ENCODE measurements around the gene SAE1. TPM values are rescaled to one million over a fixed set of nuclear protein-coding genes. Genes with fewer than 3 reads are reported as not detected.

The SAE1 gene
- total and polyA plus RNA-seq, 8 donors = 16.2 to 373 (median 43.5) TPM

DNA sequence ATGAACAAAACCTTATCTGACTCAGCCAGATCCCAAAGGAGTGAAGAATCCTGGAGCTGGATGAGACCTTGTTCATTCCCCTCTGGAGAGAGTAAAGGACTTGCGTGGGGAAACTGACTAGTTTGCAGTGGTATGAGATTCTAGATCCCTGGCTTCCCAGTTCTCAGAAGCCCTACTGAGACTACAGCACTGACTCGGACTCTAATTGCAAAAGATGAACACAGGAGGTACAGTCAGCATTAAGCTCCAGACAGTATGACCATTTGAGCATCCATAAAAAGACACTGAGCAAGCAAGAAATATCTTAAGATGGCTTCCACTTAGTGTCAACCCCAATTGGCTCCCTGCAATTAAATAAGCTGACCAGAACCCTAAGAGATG lies 23.8 kb upstream of the SAE1 start:
- no peak overlapping the region for H3K4me3 ChIP-seq
- H3K27me3 ChIP-seq = no peaks in the 10 kb centered on the region
- intact Hi-C loops (cut with DNase I; ENCODE audit: low total_unique reads) = no loop called here
- no peaks in the 10 kb centered on the region for H3K9me3 ChIP-seq
- H3K27ac ChIP-seq = peak overlapping the region; percentile 83 to 100 (median 100)
- no peak for DNase-seq
- WGBS, 5 donors = 61 to 85% (median 75%) methylated on average over 2 of the region's 2 CpGs
- TF ChIP-seq, protein P1, sequence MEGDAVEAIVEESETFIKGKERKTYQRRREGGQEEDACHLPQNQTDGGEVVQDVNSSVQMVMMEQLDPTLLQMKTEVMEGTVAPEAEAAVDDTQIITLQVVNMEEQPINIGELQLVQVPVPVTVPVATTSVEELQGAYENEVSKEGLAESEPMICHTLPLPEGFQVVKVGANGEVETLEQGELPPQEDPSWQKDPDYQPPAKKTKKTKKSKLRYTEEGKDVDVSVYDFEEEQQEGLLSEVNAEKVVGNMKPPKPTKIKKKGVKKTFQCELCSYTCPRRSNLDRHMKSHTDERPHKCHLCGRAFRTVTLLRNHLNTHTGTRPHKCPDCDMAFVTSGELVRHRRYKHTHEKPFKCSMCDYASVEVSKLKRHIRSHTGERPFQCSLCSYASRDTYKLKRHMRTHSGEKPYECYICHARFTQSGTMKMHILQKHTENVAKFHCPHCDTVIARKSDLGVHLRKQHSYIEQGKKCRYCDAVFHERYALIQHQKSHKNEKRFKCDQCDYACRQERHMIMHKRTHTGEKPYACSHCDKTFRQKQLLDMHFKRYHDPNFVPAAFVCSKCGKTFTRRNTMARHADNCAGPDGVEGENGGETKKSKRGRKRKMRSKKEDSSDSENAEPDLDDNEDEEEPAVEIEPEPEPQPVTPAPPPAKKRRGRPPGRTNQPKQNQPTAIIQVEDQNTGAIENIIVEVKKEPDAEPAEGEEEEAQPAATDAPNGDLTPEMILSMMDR (IDR thresholded peaks at IDR 0.05) = no peak
- TF ChIP-seq POLR2A (IDR thresholded peaks at IDR 0.05) (no peak), POLR2AphosphoS5 (IDR thresholded peaks at IDR 0.05) (no peak), EP300 (IDR thresholded peaks at IDR 0.05) (no peak)
- H3K4me1 ChIP-seq = peaks cover 42 to 81% (median 61%) of the 10 kb centered on the region in 4 donors
- H3K36me3 ChIP-seq = peaks cover 0 to 8% (median 0%) of the 10 kb centered on the region in 4 donors

DNA sequence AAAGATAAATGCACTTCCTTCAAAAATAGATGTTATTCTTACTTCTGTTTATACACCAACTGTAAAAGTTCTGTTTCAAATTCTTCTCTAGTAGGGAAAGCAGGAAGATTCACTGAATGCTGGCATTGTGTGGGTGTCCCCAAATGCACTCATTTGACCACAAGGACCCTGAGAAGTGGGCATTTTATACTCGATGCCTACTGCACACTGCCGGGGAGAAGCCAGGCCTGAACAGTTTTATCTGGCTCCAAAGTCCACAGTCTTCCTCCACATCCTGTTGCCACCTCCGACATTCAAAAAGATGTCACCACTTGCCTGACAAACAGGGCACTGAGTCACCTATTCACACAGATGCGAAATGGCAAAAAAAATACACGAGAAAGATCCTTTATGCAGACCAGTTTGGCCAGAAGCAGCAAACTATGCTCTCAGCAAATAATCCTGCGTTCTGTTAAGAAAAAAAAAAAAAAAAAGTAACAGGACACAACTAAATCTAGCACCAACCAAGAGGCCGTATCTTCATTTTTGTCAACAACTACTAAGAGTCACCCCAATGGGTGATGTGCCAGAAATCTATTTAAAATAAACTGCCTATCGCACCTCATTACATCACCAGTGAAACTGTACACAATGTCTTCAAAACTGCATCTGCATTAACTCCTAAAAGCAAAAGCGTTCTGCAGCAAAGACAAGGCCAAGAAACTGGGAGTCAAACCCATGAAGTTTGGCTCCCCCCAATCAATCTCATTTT lies 23.3 kb upstream of the SAE1 start:
- WGBS, 5 donors = 13 to 25% (median 17%) methylated on average over 9 of the region's 9 CpGs
- H3K27me3 ChIP-seq = no peaks in the 10 kb centered on the region
- H3K4me1 ChIP-seq = peaks cover 42 to 76% (median 58%) of the 10 kb centered on the region in 4 donors
- TF ChIP-seq POLR2AphosphoS5 (IDR thresholded peaks at IDR 0.05) (peak in 2 of 3 donors; percentile 15 to 51), POLR2A (IDR thresholded peaks at IDR 0.05) (no peak)
- peak overlapping the region; percentile 83 to 100 (median 100) for H3K27ac ChIP-seq
- peaks cover 0 to 8% (median 0%) of the 10 kb centered on the region in 4 donors for H3K36me3 ChIP-seq
- H3K4me3 ChIP-seq = no peak overlapping the region
- no peaks in the 10 kb centered on the region for H3K9me3 ChIP-seq
- peak; percentile 32 to 74 for DNase-seq
- intact Hi-C loops (cut with DNase I; ENCODE audit: low total_unique reads) = no loop called here

DNA sequence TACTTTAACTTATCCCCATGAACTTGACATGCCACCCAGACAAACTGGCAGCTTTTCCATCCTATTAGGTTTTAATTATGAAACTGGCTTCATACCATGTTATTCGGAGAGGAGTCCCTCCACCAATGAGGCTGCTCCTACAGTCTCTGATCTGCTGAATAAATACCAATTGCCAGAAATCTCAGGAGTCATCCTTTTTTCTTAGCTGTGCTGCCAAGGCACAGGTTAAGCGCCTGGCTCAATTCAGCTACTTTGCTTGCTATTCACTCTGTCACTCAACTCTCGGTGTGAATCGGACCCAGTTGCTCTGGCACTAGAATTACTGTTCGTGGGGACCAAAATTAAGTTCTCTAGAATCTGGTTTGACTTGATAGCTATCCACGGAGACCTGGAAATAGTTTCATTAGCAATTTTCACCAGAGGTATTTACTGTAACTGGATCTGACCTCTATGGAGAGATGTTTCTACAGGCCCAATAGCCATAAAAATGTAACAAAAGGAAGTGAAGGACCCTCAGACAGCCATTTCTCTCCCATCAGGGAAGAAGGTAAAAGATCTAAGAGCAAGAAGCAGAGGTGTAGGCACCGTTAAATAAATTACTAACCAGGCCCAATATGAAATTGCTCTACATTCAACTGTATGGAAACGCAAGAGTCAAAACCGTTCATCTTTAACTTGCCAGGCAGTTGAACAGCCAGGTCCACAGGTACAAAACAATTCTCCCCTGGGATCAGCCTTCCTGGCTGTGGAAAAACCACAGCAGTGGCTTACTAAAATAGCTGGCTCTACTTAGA lies 22.5 kb upstream of the SAE1 start:
- TF ChIP-seq POLR2A (IDR thresholded peaks at IDR 0.05) = no peak
- TF ChIP-seq EP300 (IDR thresholded peaks at IDR 0.05) = no peak
- TF ChIP-seq POLR2AphosphoS5 (IDR thresholded peaks at IDR 0.05) = no peak
- TF ChIP-seq, protein P1 (IDR thresholded peaks at IDR 0.05) = no peak
- H3K9me3 ChIP-seq = no peaks in the 10 kb centered on the region
- WGBS, 5 donors = 59 to 74% (median 67%) methylated on average over 9 of the region's 9 CpGs
- no peak for DNase-seq
- no peaks in the 10 kb centered on the region for H3K27me3 ChIP-seq
- peak overlapping the region; percentile 55 to 100 (median 100) for H3K27ac ChIP-seq
- H3K36me3 ChIP-seq = peaks cover 0 to 8% (median 0%) of the 10 kb centered on the region in 4 donors
- H3K4me1 ChIP-seq = peaks cover 40 to 68% (median 54%) of the 10 kb centered on the region in 4 donors
- intact Hi-C loops (cut with DNase I; ENCODE audit: low total_unique reads) = no loop called here
- H3K4me3 ChIP-seq = no peak overlapping the region

DNA sequence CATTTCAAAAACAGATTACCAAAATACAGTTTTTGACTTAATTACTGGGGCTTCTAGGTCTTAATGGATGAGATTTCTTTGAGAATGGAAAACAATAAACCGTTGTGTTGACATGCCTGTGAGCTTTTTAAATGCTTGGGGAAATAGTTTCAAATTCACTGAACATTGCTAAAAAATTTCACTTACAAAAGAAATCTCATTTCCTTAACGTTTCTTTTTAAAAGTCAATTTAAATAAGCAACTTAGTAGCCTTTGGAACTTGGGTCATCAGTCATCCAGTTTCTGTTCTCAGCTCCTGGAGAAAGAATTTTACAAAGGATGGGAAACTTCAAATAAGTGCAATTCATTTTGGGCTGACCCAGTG lies 21.5 kb upstream of the SAE1 start:
- Histone ChIP-seq H3K4me1 (peaks cover 38 to 68% (median 57%) of the 10 kb centered on the region in 4 donors), H3K4me3 (peak overlapping the region in 2 of 4 donors; percentile 72 to 94), H3K27me3 (no peaks in the 10 kb centered on the region), H3K36me3 (peaks cover 0 to 8% (median 0%) of the 10 kb centered on the region in 4 donors), H3K27ac (peak overlapping the region in 4 of 5 donors; percentile 99 to 100 (median 100)), H3K9me3 (no peaks in the 10 kb centered on the region)
- WGBS, 5 donors = 22 to 36% (median 30%) methylated on average over 2 of the region's 2 CpGs
- TF ChIP-seq, protein P1 (IDR thresholded peaks at IDR 0.05) = no peak
- TF ChIP-seq EP300 (IDR thresholded peaks at IDR 0.05) = no peak
- no peak for TF ChIP-seq POLR2AphosphoS5 (IDR thresholded peaks at IDR 0.05)
- no peak for TF ChIP-seq POLR2A (IDR thresholded peaks at IDR 0.05)
- intact Hi-C loops (cut with DNase I; ENCODE audit: low total_unique reads) = no loop called here
- no peak for DNase-seq

Measured in stomach (tissue), 9 donors.